GM19468 (cell line): ENCODE data around the gene OR56B1.
"Not testable (repeated sequence)": the region's sequence is repeated elsewhere in the genome, so short reads cannot be mapped to it uniquely, and the experiment has no call there.

Experiments
- ATAC-seq: cut with Tn5 transposase; IDR thresholded peaks from one replicate; pipeline ENCODE4 v1.9.1; 2021; ENCODE audit warnings: mild to moderate bottlenecking, moderate library complexity, moderate number of reproducible peaks; ENCODE audit not compliant: unreplicated experiment; ENCODE audit errors: extremely low read depth

Gene OR56B1, protein sequence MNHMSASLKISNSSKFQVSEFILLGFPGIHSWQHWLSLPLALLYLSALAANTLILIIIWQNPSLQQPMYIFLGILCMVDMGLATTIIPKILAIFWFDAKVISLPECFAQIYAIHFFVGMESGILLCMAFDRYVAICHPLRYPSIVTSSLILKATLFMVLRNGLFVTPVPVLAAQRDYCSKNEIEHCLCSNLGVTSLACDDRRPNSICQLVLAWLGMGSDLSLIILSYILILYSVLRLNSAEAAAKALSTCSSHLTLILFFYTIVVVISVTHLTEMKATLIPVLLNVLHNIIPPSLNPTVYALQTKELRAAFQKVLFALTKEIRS

DNA sequence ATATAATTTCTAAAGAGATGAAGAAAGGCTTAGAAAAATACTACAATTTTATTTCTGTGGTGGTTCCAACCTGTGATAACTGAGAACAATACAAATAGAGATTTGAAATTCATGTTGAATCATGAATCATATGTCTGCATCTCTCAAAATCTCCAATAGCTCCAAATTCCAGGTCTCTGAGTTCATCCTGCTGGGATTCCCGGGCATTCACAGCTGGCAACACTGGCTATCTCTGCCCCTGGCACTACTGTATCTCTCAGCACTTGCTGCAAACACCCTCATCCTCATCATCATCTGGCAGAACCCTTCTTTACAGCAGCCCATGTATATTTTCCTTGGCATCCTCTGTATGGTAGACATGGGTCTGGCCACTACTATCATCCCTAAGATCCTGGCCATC lies at the start of gene OR56B1:
Gene OR56B1, plus strand, starts transcription at position 53 of the 400 bp plus-strand sequence. Its CDS starts 69 bp downstream, at position 122.
- ATAC-seq = no peak

DNA sequence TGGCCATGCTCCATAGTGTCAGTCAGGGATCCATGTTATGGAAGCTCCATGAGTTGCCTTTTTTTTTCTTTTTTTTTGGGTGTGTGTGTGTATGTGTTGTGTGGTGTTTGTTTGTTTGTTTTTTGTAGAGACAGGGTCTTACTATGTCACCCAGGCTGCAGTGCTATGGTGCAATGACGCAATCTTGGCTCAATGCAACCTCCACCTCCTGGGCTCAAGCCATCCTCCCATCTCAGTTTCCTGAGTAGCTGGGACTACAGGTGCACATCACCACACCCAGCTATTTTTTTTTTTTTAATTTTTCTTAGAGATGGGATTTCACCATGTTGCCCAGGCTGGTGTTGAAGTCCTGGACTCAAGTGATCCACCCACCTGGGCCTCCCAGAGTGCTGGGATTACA lies 47.8 kb upstream of the OR56B1 start:
- ATAC-seq = no peak

DNA sequence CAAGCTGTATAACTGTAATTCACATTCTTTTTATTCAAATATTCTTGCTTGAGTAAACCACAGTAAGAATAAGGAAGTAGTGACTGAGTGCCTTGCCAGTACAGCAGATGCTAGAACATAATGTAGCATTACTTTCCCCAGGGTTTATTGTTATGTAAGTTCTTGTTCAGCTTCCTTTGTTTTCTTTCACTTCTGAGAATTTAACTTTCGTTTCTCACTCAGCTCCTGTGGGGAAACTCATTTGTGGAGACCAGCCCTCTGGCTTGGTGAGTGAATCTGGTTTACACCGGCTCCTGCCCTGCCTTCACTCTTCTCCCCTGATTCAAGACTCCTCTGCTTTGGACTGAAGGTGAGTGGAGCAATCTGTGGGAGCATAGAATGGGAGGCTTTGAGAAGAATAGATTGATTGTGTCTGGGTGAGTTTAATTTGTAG lies 46.7 kb upstream of the OR56B1 start, which contains the start of gene TRIM22:
Gene TRIM22, plus strand, starts transcription at position 240 of the 433 bp plus-strand sequence. CDS start 6,443 bp downstream, outside the sequence.
- ATAC-seq = peak; percentile 82

DNA sequence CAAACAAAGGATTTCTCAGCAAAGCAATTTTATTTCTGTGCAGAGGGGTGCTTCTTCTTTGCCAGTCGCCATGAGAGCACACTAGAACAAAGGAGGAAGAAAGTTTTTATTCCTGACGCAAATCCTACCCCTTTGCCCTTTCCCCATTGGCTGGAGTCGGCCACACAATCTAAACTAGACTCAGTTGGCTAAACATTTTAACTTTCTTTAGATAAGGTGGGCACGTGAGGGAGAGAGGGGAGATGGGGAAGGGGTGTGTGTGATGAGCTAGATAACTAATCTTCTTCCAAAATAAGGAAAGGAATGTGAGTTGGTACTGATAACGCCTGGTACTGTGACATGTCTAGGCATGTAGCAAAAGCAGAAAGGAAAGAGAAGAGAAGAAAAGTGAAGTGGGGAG lies 46.0 kb upstream of the OR56B1 start:
- no peak for ATAC-seq

DNA sequence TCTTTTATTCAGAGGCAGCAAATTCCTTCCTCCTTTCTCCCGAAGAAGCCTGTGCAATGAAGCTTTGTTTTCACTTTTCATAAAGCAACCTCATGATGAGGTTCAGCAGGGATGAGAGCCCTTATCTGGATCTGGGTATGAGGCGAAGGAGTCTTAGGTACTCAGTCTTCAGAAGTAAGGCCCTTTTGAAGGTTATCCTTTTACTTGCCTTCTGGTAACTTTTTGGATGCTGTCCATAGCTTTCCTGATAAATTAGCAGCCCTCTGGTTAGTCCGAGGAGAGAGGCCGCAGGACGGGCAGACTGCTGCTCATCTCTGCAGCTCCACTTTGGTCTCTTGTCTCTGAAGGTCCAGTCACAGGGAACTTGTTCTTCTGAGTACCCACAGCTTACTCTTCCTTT lies 45.5 kb upstream of the OR56B1 start:
- no peak for ATAC-seq

DNA sequence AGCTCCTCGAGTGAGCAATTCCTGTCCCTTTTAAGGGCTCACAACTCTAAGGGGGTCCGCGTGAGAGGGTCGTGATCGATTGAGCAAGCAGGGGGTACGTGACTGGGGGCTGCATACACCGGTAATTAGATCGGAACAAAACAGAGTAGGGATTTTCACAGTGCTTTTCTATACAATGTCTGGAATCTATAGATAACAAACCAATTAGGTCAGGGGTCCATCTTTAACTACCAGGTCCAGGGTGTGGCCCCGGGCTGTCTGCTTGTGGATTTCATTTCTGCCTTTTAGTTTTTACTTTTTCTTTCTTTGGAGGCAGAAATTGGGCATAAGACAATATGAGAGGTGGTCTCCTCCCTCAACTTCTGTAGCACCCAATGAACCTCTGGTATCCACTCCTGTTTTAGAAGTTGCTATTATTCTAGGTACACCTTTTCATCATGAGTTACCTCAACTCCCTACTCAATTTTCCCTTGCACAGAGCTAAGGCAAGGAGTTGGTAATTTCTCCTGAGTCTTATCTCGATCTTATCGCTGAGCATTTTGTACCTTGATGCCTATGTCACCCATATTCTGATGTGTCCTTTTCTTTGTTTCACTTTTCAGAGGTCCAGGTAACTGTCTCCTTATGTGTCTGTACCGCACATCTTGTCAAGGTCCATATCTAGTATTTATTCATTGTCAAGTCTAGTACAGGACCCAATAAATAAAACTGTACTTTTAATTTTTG lies 44.8 kb upstream of the OR56B1 start:
- ATAC-seq = not testable (repeated sequence)

DNA sequence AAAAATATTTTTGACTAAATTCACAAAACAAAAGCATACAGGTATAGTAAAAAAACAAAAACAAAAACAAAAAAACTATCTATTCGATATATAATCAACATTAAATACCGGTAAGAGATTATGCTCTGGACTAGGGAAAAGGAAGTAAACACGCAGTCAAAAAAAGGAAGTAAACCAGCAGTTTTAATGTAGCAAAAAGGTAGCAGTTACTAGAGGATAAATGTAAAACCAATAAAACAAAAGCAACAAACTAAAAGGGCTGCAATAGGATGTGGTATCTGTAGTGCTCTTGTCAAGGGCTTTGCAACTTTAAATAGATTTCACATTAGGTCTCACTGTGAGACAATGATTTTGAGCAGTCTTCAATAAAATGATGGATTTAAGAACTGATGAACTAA lies 44.3 kb upstream of the OR56B1 start:
- ATAC-seq = no peak

DNA sequence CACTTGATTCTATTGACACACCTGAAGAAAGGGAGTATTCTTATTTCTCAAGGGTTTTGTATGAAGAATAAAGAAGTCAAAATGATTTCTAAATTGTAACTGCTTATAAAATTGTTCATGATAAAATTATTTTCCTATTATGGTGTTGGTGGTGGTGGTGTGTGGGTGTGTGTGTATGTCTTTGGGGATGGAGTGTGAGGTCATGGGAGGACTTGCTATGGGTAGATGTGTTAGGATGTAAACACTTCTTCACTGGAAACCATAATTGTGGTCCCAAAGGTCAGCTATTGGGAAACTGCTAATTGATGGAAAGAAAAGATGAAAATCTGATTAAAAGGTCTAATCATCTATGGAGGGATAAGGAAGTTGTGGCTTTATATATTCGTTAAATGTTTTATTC lies 41.6 kb upstream of the OR56B1 start:
- ATAC-seq = no peak

DNA sequence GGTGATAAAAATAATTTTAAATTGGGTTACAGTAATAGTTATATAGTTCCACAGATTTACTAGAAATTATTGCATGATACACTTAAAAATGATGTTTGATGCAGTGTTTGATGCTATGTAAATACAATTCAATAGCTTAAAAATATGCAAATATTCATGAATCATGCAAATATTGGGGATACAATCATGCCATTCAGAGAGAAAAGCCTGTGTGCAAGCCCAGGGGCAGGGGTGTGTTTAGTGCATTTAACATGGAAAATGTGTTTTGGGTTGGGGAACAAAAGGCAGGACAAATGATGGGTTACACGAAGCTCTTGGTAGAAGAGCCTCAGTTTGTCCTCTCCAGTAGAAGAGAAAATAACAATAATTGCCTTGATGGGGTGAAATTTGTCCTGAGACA lies 40.7 kb upstream of the OR56B1 start:
- no peak for ATAC-seq

DNA sequence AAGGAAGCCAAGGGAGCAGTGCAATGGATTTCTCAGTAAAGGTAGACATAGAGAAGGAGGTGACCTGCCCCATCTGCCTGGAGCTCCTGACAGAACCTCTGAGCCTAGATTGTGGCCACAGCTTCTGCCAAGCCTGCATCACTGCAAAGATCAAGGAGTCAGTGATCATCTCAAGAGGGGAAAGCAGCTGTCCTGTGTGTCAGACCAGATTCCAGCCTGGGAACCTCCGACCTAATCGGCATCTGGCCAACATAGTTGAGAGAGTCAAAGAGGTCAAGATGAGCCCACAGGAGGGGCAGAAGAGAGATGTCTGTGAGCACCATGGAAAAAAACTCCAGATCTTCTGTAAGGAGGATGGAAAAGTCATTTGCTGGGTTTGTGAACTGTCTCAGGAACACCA lies 40.0 kb upstream of the OR56B1 start:
- no peak for ATAC-seq

DNA sequence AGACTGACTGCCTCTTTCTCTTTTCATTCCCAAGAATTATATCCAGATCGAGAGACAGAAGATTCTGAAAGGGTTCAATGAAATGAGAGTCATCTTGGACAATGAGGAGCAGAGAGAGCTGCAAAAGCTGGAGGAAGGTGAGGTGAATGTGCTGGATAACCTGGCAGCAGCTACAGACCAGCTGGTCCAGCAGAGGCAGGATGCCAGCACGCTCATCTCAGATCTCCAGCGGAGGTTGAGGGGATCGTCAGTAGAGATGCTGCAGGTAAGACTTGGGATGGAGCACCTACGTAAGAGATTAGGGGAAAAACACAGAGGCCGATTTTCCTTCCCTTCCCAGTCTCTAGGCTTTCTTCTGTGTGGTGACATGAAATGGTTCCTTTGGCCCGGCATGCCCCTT lies 38.0 kb upstream of the OR56B1 start:
- no peak for ATAC-seq

DNA sequence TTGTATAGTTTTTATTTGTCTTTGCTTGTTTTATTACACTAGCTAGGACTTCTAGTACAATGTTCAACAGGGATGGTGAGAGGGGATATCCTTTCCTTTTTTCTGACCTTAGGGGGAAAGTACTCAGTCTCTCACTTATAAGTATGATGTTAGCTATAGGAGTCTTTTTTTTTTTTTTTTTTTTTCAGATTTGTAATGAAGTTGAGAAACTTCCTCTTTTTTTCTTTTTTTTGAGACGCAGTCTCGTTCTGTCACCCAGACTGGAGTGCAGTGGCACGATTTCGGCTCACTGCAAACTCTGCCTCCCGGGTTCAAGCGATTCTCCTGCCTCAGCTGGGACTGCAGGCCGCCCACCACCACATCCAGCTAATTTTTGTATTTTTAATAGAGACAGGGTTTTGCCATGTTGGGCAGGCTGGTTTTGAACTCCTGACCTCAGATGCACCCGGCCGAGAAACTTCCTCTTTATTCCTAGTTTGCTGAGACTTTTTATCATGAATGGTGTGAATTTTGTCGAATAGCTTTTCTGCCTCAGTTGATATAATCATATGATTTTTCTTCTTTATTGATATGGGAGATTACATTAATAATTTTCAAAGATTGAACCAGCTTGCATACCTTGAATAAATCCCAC lies 35.7 kb upstream of the OR56B1 start:
- ATAC-seq = no peak

DNA sequence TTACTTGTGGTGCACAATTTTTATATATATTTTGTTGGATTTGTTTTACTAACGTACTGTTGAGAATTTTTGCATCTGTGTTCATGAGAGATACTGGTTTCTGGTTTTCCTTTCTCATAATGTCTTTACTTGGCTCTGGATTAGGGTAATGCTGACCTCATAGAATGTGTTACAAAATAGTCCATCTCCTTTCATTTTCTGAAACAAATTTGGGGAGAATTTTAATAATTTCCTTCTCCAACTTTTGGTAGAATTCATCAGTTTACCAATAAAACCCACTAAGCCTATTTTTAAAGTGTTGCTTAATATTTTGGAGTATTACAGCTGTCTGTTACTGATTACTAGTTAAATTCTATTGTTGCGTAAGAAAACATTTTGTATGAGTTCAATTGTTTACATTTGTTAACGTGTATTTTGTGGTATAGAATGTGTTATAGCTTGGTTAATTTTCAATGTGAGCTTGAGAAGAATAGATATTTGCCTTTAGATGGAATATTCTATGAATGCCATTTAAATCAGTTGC lies 35.1 kb upstream of the OR56B1 start:
- ATAC-seq = no peak

DNA sequence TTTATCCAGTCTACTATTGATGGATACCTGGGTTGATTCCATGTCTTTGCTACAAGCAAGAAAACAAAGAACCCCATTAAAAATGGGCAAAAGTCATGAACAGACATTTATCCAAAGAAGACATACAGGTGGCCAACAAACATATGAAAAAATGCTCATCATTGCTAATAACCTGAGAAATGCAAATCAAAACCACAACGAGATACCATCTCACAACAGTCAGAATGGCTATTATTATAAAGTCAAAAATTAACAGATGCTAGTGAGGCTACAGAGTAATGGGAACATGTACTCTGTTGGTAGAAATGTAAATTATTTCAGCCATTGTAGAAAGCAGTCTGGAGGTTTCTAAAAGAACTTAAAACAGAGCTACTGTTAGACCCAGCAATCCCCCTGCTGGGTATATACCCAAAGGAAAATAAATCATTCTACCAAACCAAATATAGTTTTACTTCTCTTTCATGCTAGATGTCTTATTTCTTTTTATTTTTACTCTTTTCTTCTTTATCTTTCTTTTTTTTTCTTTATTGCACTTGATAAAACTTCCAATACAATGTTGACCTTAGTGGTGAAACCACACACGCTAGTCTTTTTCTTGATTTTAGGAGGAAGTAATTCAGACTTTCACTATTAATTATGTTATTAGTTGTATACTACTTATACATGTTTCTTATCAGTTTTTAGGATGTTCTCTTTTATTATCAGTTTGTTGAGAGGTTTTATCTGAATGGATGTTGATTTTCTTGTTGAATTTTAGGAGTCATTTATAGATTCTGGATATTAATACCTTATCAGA lies 32.3 kb upstream of the OR56B1 start:
- peak; percentile 85 for ATAC-seq

DNA sequence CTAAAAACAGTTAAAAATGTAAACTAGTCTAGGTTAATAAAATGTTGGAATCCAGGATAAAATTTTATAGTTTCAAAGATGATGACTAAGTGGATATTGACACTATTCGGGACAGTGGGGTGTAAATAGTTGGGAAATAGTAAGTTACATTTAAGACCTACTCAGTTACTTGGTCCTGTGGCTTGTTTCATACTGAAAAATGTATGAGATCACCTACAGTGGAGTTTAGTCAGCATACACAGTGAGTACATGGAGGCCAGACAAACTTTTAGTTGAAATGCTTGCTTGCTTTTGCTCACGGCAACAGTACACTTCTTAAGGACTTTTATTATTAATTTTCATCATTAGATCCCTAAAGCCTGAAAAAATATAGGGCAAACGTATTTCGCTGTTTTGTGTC lies 30.6 kb upstream of the OR56B1 start:
- no peak for ATAC-seq

DNA sequence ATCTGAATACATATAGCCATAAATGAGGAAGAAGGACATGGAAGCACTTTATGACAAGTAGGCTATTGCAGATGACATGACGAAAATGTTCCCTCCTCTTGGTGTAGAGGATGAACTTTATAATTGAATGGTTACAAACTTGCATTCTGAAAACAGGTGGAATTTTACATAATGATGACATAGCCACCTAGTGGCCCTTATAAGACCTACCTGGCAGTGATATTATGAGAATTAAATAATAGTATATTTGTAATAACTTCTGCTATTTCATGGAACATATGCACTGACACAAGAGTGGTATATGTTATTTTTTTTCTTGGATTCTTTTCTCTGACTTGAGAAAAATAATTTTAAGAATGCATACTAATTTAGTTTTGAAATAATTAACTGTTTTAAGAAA lies 23.7 kb upstream of the OR56B1 start:
- ATAC-seq = no peak

DNA sequence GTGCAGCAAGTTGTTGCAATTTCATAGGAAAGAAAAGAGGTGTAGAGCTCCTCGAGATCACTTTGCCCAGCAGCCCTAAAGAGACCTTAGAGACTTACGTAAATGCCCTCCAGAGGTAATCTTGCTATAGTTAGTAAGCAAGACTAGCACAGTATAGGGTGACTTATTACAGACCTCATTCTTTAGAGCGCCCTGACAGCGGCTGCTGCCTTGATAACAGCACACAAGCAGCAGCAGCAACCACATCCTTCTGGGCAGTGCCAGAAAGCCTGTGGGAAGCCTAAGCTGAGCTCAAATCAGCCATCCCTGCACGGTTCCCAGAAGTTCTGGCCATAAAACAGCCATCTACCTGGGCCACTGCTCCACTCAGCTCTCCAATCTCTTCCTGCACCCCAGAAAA lies 22.6 kb upstream of the OR56B1 start:
- ATAC-seq = no peak

DNA sequence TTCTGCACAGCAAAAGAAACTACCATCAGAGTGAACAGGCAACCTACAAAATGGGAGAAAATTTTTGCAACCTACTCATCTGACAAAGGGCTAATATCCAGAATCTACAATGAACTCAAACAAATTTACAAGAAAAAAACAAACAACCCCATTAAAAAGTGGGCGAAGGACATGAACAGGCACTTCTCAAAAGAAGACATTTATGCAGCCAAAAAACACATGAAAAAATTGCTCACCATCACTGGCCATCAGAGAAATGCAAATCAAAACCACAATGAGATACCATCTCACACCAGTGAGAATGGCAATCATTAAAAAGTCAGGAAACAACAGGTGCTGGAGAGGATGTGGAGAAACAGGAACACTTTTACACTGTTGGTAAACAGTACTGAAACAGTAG lies 19.7 kb upstream of the OR56B1 start:
- ATAC-seq = not testable (repeated sequence)

DNA sequence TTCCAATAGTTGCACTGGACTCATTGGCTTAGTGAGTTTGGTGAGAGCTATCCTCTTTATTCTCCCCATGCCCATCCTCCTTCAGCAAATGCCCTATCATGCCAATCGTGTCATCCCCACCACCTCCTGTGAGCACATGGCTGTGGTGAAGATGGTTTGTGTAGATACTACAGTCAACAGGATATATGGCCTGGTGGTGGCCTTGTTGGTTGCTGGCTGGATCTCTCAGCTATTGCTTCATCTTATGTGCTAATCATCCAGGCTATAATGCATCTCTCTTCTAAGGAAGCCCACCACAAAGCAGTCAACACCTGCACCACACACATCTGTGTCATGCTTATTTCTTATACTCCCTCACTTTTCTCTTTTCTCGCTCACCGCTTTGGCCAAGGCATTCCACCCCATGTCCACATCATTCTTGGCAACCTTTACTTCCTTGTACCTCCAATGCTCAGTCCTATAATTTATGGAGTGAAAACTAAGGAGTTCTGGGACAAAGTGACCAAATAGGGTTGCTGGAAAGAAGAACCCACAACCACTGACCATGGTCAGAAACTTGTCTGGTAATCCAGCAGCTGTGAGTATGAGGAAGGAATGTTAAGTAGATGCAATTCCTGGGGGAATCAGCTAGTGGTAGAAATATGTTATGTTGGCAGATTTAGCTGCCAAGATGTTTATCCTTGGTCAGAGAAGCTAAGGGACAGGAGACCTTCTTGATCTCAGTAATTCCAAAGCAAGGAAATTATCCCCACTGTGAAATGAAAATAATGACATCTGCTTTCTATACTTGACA lies 16.3 kb upstream of the OR56B1 start:
- ATAC-seq = no peak
